Liver (tissue), 9 donors: ENCODE measurements around the gene CCR2. TPM values are rescaled to one million over a fixed set of nuclear protein-coding genes. Genes with fewer than 3 reads are reported as not detected.
A peak's percentile ranks its signal among the peaks of the same experiment; 100 is the strongest.

Experiments
- DNase-seq: peaks from one replicate; pipeline ENCODE4 v3.0.0-alpha.2; 2017; ENCODE audit warnings: low spot score
- H3K27ac ChIP-seq, 2 donors: one replicate each; pipeline ENCODE4 v1.7.0; 2013; ENCODE audit warnings: inconsistent platforms in 2 of 2, low read length in 2 of 2, control low read depth in 1 of 2, low read depth in 1 of 2, mild to moderate bottlenecking in 1 of 2
- H3K27me3 ChIP-seq, 4 donors: one replicate each; pipeline versions ENCODE4 v1.6.1 to v1.7.0; 2013; ENCODE audit warnings: low read length in 3 of 4, inconsistent platforms in 1 of 4, mild to moderate bottlenecking in 1 of 4, moderate library complexity in 1 of 4; ENCODE audit not compliant: control insufficient read depth in 4 of 4, insufficient read depth in 4 of 4
- H3K36me3 ChIP-seq, 4 donors: one replicate each; pipeline versions ENCODE4 v1.6.1 to v1.7.0; 2013; ENCODE audit warnings: low read length in 3 of 4, mild to moderate bottlenecking in 3 of 4, low read depth in 1 of 4, moderate library complexity in 1 of 4; ENCODE audit not compliant: control insufficient read depth in 4 of 4, insufficient read depth in 3 of 4
- H3K4me1 ChIP-seq, 4 donors: one replicate each; pipeline versions ENCODE4 v1.6.1 to v1.7.0; 2013; ENCODE audit warnings: low read length in 3 of 4, mild to moderate bottlenecking in 3 of 4, moderate library complexity in 1 of 4; ENCODE audit not compliant: control insufficient read depth in 4 of 4, insufficient read depth in 4 of 4
- H3K4me3 ChIP-seq, 3 donors: one replicate each; pipeline versions ENCODE4 v1.6.1 to v1.7.0; 2013; ENCODE audit warnings: low read length in 3 of 3, control low read depth in 1 of 3, low read depth in 1 of 3, mild to moderate bottlenecking in 1 of 3
- H3K9ac ChIP-seq, 2 donors: one replicate each; pipeline ENCODE4 v1.7.0; 2013; ENCODE audit warnings: low read length in 2 of 2, mild to moderate bottlenecking in 2 of 2, moderate library complexity in 2 of 2, control low read depth in 1 of 2, low read depth in 1 of 2
- H3K9me3 ChIP-seq, 4 donors: one replicate each; pipeline versions ENCODE4 v1.6.1 to v1.7.0; 2013; ENCODE audit warnings: low read length in 3 of 4; ENCODE audit not compliant: control insufficient read depth in 4 of 4
- ATF3 ChIP-seq: IDR thresholded peaks from 2 replicates; pipeline ENCODE4 v1.6.1; 2016; ENCODE audit warnings: antibody characterized with exemption
- CTCF ChIP-seq: fragments of 150-350 bp; IDR thresholded peaks from 2 replicates; pipeline ENCODE4 v1.5.1; 2017; ENCODE audit warnings: improper control_type of control experiment, low read depth, low read length; ENCODE audit not compliant: missing input control
- EGR1 ChIP-seq, 2 donors: IDR thresholded peaks; 2 replicates each; pipeline ENCODE4 v1.6.1; 2016 to 2018; ENCODE audit warnings: antibody characterized with exemption in 2 of 2, low read depth in 2 of 2
- HNF4A ChIP-seq, 2 donors: conservative IDR thresholded peaks; 2 replicates each; pipeline ENCODE4 v1.6.1; 2016; ENCODE audit warnings: antibody characterized with exemption in 2 of 2, mild to moderate bottlenecking in 2 of 2
- HNF4G ChIP-seq: IDR thresholded peaks from 2 replicates; pipeline ENCODE4 v1.6.1; 2016; ENCODE audit warnings: antibody characterized with exemption
- JUND ChIP-seq, 2 donors: IDR thresholded peaks; 2 replicates each; pipeline ENCODE4 v1.6.1; 2016; ENCODE audit warnings: antibody characterized with exemption in 2 of 2
- MAX ChIP-seq: IDR thresholded peaks from 2 replicates; pipeline ENCODE4 v1.6.1; 2016; ENCODE audit warnings: antibody characterized with exemption
- NR2F2 ChIP-seq: IDR thresholded peaks from 2 replicates; pipeline ENCODE4 v1.6.1; 2016; ENCODE audit warnings: antibody characterized with exemption
- RAD21 ChIP-seq, 2 donors: IDR thresholded peaks; 2 replicates each; pipeline ENCODE4 v1.6.1; 2016; ENCODE audit warnings: antibody characterized with exemption in 2 of 2, mild to moderate bottlenecking in 2 of 2
- REST ChIP-seq: IDR thresholded peaks from 2 replicates; pipeline ENCODE4 v1.6.1; 2016; ENCODE audit warnings: antibody characterized with exemption, mild to moderate bottlenecking
- RXRA ChIP-seq, 2 donors: IDR thresholded peaks; 2 replicates each; pipeline ENCODE4 v1.6.1; 2017 to 2018; ENCODE audit warnings: antibody characterized with exemption in 2 of 2, mild to moderate bottlenecking in 1 of 2
- SP1 ChIP-seq: IDR thresholded peaks from 2 replicates; pipeline ENCODE4 v1.6.1; 2018; ENCODE audit warnings: antibody characterized with exemption, mild to moderate bottlenecking
- TAF1 ChIP-seq: conservative IDR thresholded peaks from 2 replicates; pipeline ENCODE4 v1.6.1; 2016; ENCODE audit warnings: antibody characterized with exemption, mild to moderate bottlenecking
- YY1 ChIP-seq: IDR thresholded peaks from 2 replicates; pipeline ENCODE4 v1.6.1; 2016; ENCODE audit warnings: antibody characterized with exemption, mild to moderate bottlenecking
- ZBTB33 ChIP-seq: IDR thresholded peaks from 2 replicates; pipeline ENCODE4 v1.6.1; 2016; ENCODE audit warnings: antibody characterized with exemption
- WGBS: extraction: QIAGEN DNeasy Blood & Tissue Kit; methylation state at CpG from one replicate; pipeline ENCODE4 v1.1.7; 2013; 5-methylcytosine and 5-hydroxymethylcytosine counted together
- polyA plus RNA-seq, 2 donors: library from polyadenylated mRNA; stranded (reverse) in 1 of 2; unstranded in 1 of 2; fragments of 200-250 nt in 1 of 2; fragments of >200 nt in 1 of 2; fragmentation: Nextera tagmentation in 1 of 2; extraction: Ambion mirVana in 1 of 2; gene quantifications; one replicate each; pipeline versions ENCODE4 v1.2.1 to v1.2.3, GENCODE V29; 2013 to 2015
- total RNA-seq, 2 donors: library from RNA; depleted of rRNA; stranded (reverse); fragments of >200 nt; gene quantifications; one replicate each; pipeline ENCODE4 v1.2.3, GENCODE V29; 2014
- donor health status: healthy.
- donor health status: healthy.
- donor health status: healthy.
- donor health status: healthy.
- donor health status: healthy.

Gene CCR2
- total and polyA plus RNA-seq, 4 donors: 0.68 to 3.4 (median 2.4) TPM

- Histone ChIP-seq H3K9me3 (no peaks in the 10 kb centered on the region), H3K27me3 (no peaks in the 10 kb centered on the region), H3K9ac (no peak overlapping the region), H3K4me3 (no peak overlapping the region), H3K4me1 (no peaks in the 10 kb centered on the region), H3K27ac (no peak overlapping the region), H3K36me3 (no peaks in the 10 kb centered on the region)
- no peak for TF ChIP-seq CTCF
- TF ChIP-seq HNF4A (conservative IDR thresholded peaks at IDR 0.05): peak in 1 of 2 donors; percentile 7
- 51% methylated on average over 5 of the region's 5 CpGs for WGBS
- no peak for DNase-seq
These were observed 13.9 kb downstream of the CCR2 start for GRCh38 chr3:46367811-46368210.

- H3K27me3 ChIP-seq: peaks cover 0 to 1% (median 0%) of the 10 kb centered on the region in 4 donors
- no peak overlapping the region for H3K4me3 ChIP-seq
- TF ChIP-seq CTCF: peak; percentile 22
- peak; percentile 62 to 74 for TF ChIP-seq RAD21 (IDR thresholded peaks at IDR 0.05)
- no peak for TF ChIP-seq NR2F2
- 52% methylated on average over 7 of the region's 7 CpGs for WGBS
- peak; percentile 40 for DNase-seq
- no peaks in the 10 kb centered on the region for H3K36me3 ChIP-seq
- no peak overlapping the region for H3K9ac ChIP-seq
- H3K4me1 ChIP-seq: peaks cover 0 to 2% (median 0%) of the 10 kb centered on the region in 4 donors
- no peaks in the 10 kb centered on the region for H3K9me3 ChIP-seq
- H3K27ac ChIP-seq: no peak overlapping the region
These were observed 14.7 kb downstream of the CCR2 start for GRCh38 chr3:46368569-46368968.

- H3K36me3 ChIP-seq: no peaks in the 10 kb centered on the region
- no peak for DNase-seq
- H3K4me1 ChIP-seq: peaks cover 0 to 2% (median 0%) of the 10 kb centered on the region in 4 donors
- WGBS: 87% methylated on average over 4 of the region's 4 CpGs
- peaks cover 0 to 2% (median 0%) of the 10 kb centered on the region in 4 donors for H3K27me3 ChIP-seq
- no peak overlapping the region for H3K27ac ChIP-seq
- H3K9me3 ChIP-seq: no peaks in the 10 kb centered on the region
- H3K9ac ChIP-seq: no peak overlapping the region
- H3K4me3 ChIP-seq: no peak overlapping the region
- TF ChIP-seq TAF1 (no peak), MAX (no peak), SP1 (no peak), ZBTB33 (no peak), REST (no peak), JUND (IDR thresholded peaks at IDR 0.05) (no peak), CTCF (no peak), RAD21 (IDR thresholded peaks at IDR 0.05) (no peak), YY1 (no peak), EGR1 (IDR thresholded peaks at IDR 0.05; ENCODE audit: low read depth in 2 of 2) (no peak), HNF4G (no peak), NR2F2 (no peak), ATF3 (no peak), HNF4A (conservative IDR thresholded peaks at IDR 0.05) (no peak), RXRA (IDR thresholded peaks at IDR 0.05) (no peak)
These were observed 15.2 kb downstream of the CCR2 start for GRCh38 chr3:46369151-46369550.
